UCSD-AML1 (cell line): Measurements from ENCODE around the gene ESR2.

Source experiments
- DNase-seq: peaks from one replicate; lab custom pipeline; 2025; ENCODE audit not compliant: unreplicated experiment; lab: John Stamatoyannopoulos, UW

Gene ESR2

GRCh38 chr14:64092940-64093339, 201.2 kb downstream of the ESR2 start:
- DNase-seq, result no peak

GRCh38 chr14:64092338-64092737, 201.8 kb downstream of the ESR2 start:
- DNase-seq, result no peak

GRCh38 chr14:64091217-64091616, 203.0 kb downstream of the ESR2 start:
- DNase-seq, result no peak

GRCh38 chr14:64089920-64090319, 204.3 kb downstream of the ESR2 start:
- DNase-seq, result no peak

GRCh38 chr14:64088647-64088964, 205.6 kb downstream of the ESR2 start:
- no peak for DNase-seq

GRCh38 chr14:64082837-64083236, 211.3 kb downstream of the ESR2 start:
- DNase-seq, result no peak

GRCh38 chr14:64081174-64081746, 212.9 kb downstream of the ESR2 start:
- DNase-seq, result no peak

- DNase-seq, result no peak
Measured at GRCh38 chr14:64080452-64080851, 213.7 kb downstream of the ESR2 start.

- no peak for DNase-seq
Measured at GRCh38 chr14:64075613-64076005, 218.6 kb downstream of the ESR2 start.

GRCh38 chr14:64074961-64075612, 219.1 kb downstream of the ESR2 start:
- DNase-seq, result no peak

GRCh38 chr14:64069634-64070359, 224.4 kb downstream of the ESR2 start:
- DNase-seq, result no peak

GRCh38 chr14:64064447-64064846, 229.7 kb downstream of the ESR2 start:
- no peak for DNase-seq

GRCh38 chr14:64062381-64063115, 231.6 kb downstream of the ESR2 start:
- no peak for DNase-seq

- no peak for DNase-seq
Measured at GRCh38 chr14:64061706-64062105, 232.5 kb downstream of the ESR2 start.

GRCh38 chr14:64061115-64061514, 233.1 kb downstream of the ESR2 start:
- DNase-seq, result no peak

- no peak for DNase-seq
Measured at GRCh38 chr14:64060648-64061096, 233.5 kb downstream of the ESR2 start.

- no peak for DNase-seq
Measured at GRCh38 chr14:64060199-64060545, 234.0 kb downstream of the ESR2 start.

GRCh38 chr14:64059454-64060198, 234.5 kb downstream of the ESR2 start:
- DNase-seq, result no peak

- no peak for DNase-seq
Measured at GRCh38 chr14:64053694-64054669, 240.2 kb downstream of the ESR2 start.
